Fibroblast of peridontal ligament (primary cell): Measurements from ENCODE around the gene CYP2C19.
"Not testable (repeated sequence)": the region's sequence is repeated elsewhere in the genome, so short reads cannot be mapped to it uniquely, and the experiment has no call there.

Experiments used
- DNase-seq: peaks from one replicate; pipeline ENCODE4 v3.0.0-alpha.2; 2010; ENCODE audit errors: extremely low read depth

CYP2C19 gene

DNA sequence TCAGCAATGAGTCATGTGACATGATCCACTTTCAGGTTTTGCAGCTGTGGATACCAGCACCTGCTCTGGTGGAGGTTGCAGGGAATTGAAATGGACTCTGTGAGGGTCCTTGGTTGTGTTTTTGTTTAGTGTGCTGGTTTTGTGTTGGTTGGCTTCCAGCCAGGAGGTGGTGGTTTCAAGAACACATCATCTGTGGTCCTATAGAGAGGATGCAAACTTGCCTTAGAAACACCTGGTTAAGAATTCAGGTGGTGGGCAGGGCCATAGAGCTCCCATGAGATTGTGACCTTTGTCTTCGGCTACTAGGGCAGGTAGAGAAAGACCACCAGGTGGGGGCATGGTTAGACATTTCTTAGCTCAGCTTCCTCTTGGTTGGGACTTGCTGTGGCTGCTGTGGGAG, 116.7 kb downstream of the CYP2C19 start:
- DNase-seq = no peak

DNA sequence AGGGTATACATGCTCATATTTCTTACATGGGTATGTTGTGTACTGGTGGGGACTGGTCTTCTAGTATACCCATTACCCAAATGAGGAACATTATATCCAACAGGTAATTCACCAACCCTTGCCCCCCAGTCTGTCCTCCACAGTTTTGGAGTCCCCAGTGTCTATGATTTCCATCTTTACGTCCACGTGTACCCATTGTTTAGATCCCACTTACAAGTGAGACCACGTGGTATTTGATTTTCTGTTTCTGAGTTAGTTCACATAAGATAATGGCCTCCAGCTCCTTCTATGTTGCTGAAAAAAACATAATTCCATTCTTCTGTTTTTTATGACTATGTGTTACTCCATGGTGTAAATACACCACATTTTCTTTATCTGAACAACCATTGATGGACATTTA, 126.6 kb downstream of the CYP2C19 start:
- DNase-seq = no peak

DNA sequence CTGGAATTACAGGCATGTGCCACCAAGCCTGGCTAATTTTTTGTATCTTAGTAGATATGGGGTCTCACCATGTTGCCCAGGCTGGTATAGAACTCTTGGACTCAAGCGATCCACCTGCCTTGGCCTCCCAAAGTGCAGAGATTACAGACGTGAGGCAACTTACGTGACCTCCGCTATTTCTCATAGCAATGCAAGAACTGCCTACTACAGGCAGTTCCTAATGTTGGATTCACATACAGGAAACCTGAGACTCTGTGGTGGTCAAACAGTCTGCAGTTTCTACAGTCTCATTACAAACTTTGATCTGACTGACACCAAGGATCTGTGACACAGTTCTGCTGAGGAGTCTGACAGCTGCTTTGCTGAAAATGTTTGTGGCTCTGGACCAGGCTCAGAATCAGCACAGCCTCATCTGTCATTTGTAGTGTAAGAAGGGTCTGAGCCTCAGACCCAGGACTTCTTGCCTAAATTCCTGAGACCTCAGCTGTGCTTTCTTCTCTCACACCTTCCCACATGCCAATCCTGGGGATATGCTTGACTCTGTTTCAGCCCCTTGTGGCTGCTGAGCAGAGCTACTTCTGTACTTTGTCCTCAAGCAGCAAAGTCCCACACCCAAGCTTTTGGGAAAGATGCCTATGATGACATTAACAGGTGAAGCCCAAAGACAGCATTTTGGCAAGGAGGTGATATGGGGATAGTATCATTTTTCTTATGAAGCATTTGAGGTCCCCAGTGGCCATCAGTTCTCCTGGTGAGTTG, 128.0 kb downstream of the CYP2C19 start:
- no peak for DNase-seq

DNA sequence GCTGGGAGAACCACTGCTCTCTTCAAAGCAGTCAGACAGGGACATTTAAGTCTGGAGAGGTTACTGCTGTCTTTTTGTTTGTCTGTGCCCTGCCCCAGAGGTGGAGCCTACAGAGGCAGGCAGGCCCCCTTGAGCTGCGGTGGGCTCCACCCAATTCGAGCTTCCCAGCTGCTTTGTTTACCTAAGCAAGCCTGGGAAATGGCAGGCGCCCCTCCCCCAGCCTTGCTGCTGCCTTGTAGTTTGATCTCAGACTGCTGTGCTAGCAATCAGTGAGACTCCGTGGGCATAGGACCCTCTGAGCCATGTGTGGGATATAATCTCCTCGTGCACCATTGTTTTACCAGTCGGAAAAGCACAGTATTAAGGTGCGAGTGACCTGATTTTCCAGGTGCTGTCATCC, 135.9 kb downstream of the CYP2C19 start:
- not testable (repeated sequence) for DNase-seq

DNA sequence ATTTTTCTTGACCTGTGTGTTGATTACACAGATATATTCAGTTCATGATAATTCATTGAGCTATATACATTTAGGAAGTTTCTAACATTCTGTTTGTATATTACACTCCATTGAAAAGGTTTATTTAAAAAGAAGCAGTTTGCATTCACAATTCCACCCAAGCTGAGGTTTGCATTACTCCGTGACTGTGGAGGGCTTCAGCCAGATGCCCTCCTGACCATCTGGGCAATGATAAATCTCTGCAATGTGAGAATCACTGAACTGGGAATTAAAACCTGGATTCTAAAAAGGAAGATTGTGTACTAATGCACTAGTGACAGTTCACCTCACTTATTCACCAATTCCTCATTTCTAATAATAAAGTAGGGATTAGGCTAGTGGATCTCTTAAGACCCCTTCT, 139.6 kb downstream of the CYP2C19 start:
- no peak for DNase-seq

DNA sequence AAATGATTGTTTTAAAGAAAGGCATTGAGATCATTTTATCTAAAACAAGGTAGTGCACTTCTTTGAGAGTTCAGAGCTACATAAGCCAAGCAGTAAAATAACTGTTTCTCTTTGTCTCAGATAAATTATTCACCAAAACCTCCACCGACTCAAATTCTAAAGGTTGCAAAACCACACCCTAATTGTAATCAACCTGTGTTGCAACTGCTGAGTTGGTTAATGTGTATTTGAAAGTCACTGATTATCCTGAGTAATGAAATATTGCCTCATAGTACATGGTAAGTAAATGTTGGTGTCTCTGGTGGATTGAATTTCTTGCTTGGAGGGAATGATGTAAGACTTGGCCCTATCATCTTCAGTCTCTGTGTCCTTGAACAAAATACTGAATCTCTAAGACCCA, 140.1 kb downstream of the CYP2C19 start:
- no peak for DNase-seq
